GM13976 (cell line): ENCODE measurements around the gene UCP2.

Source experiments
- DNase-seq: peaks from one replicate; pipeline ENCODE4 v3.0.0; 2012; ENCODE audit warnings: low spot score
- in situ Hi-C: fragments of 300-500 bp; cut with MboI; formaldehyde crosslinking; loops from one replicate; pipeline ENCODE4 v1.12.0; 2022; ENCODE audit warnings: low sequenced_read_pairs, mixed read lengths, inconsistent platforms; ENCODE audit not compliant: unreplicated experiment
- TF ChIP-seq, protein P1 (sequence below): IDR thresholded peaks from 2 replicates; pipeline ENCODE4 v1.5.1; 2012; ENCODE audit warnings: borderline replicate concordance, mild to moderate bottlenecking; ENCODE audit not compliant: insufficient read depth; ENCODE audit errors: extremely low read depth, missing control alignments, control extremely low read depth

UCP2 gene

DNA sequence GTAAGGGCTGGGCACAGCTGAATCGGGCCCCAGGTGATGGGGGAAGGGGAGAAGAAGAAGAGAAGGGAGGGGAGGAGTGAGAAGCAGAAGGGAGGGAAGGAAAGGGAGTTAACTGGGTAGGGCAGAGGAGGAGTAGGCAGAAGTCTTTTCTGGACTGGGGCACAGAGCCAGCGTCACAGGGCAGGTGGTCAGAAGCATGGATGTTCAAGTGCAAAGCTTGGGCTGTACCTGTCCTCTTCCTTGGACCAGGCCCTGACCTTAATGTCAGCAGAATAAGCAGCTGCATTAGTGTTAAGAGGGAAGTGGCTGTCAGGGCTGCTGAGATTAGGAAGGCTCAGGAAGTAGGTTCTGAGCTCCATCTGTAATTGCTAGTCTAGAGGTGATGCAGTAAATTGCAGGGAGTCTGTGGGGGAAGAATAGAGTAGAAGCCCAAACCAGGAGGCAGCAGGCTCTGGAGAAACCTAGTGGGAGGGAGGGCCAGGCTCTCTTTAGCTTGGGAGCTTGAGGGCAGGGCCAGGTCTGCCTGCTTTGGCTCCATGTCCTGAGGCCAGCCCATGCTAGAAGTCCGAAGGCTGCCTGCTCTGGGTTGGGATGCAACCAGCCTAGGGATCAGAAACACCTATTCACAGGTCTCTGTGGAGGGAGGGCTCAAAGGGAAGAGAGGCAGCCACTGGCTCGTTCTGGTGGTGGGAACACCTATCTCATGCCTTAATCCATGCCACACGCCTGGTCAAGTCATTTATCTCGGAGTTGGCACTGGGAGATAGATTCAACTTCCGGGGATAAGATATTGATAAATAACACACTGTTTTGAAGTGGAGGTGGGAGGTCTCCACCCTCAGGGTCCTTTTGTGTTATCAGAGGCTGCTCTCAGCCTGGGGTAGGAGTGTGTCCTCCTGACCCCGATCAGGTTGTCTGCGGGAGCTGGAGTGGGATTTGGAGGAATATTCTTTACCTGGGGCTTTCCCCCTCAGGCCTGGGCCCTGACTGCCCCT is 28.0 kb upstream of the UCP2 start:
- TF ChIP-seq, protein P1, sequence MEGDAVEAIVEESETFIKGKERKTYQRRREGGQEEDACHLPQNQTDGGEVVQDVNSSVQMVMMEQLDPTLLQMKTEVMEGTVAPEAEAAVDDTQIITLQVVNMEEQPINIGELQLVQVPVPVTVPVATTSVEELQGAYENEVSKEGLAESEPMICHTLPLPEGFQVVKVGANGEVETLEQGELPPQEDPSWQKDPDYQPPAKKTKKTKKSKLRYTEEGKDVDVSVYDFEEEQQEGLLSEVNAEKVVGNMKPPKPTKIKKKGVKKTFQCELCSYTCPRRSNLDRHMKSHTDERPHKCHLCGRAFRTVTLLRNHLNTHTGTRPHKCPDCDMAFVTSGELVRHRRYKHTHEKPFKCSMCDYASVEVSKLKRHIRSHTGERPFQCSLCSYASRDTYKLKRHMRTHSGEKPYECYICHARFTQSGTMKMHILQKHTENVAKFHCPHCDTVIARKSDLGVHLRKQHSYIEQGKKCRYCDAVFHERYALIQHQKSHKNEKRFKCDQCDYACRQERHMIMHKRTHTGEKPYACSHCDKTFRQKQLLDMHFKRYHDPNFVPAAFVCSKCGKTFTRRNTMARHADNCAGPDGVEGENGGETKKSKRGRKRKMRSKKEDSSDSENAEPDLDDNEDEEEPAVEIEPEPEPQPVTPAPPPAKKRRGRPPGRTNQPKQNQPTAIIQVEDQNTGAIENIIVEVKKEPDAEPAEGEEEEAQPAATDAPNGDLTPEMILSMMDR: no peak
- DNase-seq: no peak
- in situ Hi-C loops: no loop called here

DNA sequence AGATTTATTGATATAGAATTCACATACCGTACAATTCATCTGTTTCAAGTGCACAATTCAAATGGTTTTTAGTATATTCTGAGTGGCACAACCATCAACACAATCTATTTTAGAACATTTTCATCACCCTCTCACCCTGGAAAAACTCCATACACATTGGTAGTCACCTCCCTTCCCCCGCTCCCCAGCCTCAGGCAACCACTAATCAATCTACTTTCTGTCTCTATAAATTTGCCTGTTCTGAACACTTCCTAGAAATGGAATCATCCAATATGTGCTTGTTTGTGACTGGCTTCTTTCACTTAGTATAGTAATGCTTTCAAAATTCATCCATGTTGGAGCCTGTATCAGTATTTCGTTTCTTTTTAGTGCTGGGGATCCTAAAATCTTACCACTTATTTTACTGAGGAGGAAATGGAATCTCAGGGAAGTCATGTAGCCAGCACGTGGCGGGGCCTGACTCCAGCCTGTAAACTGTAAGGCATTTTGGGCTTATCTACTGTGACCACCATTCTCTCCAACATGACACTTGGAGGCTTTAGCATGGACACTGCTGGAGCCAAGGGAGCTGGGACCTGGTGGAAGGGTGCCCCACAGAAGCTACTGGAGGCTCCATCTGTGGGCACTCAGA is 27.1 kb upstream of the UCP2 start:
- in situ Hi-C loops: no loop called here
- TF ChIP-seq, protein P1: no peak
- no peak for DNase-seq

DNA sequence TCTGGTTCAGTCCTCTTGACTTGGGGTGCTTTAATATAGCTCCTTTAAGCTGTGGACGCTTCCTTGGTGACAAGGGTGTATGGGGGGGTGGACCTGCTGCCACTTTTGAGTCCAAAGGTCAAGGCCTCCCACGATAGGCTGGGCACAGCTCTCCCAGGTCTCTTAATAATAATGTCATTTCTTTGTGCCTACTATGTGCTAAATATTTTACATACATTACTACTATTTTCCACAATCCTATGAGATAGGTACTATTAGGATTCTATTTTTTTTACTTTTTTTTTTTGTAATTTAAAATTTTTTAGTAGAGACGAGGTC is 26.5 kb upstream of the UCP2 start:
- in situ Hi-C loops: no loop called here
- TF ChIP-seq, protein P1: no peak
- no peak for DNase-seq

DNA sequence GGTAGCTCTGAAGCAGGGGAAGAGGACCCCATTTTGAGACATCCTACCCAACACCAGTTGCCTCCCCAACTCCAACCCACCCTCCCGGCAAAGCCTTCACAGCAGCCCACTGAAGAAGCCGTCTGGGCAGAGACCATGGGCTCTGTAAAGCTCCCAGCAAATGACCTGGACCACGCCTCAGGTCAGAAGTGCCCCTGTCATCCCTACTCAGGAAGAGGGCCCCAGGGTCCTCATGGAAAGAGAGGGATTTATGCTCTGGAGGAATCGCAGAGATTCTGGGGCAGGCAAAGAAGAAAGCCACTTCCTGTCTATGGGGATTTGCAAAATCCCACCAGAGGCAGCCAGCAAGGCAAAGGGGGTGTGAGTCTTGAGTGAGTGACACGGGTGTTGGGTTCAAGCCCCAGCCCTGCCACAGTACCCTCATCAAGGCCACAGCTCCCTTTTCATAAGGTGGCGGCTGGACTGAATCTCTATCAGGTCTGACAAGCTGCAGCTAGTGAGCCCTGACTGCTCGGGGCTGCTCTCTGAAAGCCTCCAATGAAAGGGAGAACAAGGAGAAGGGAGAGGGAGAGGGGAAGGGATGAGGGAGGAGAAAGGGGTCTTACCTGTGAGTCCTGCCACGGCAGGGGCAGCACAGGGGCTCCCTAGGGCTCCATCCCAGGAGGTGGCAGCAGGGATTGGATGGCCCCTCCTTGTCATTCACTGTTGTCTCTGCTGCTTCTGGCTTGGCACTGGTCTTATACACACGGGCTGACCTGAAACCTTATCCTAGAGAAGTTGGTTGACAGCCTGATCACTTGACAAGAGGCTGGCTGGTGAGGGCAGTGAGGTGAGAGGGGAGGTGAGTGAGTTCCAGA is 26.0 kb upstream of the UCP2 start, which contains the start of gene UCP3:
TSS of gene UCP3 (minus strand) at position 713 of the 857 bp plus-strand sequence. CDS start 2,043 bp downstream, outside the sequence.
- TF ChIP-seq, protein P1: no peak
- no peak for DNase-seq
- in situ Hi-C loops: no loop called here

DNA sequence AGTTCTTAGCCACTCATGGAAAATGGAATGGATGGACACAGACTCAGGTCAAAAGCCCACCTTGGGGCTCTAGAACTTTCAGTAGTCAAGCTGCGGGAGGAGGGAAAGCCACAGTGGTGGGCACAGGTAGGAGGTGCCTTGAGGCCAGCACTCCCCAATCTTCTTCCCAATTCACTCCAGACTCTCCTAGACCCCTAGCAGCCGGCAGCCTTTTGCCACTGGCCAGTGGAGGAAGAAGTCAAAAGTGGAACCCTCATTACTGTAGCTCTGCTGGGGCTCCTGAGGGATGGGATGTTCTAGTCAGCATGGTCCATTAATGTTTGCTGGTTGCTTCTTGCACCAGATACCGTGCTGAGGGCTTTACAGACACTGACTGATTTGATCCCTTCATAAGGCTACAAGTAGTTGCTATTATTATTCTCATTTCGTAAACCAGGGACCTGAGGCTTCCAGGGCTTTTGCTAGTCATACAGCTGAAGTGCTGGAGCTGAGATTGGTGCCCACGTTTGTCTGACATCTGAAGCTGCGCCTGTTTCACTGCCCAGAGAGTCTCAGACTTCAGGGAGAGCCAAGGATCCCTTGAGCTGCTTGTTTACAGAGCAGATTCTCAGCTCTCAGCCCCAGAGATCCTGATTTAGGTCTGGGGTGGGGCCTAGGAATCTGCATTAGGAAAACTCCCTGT is 25.2 kb upstream of the UCP2 start:
- in situ Hi-C loops: no loop called here
- no peak for DNase-seq
- TF ChIP-seq, protein P1: no peak
